ENCODE measurements around the gene CARD14.
"Not testable (repeated sequence)": the region's sequence is repeated elsewhere in the genome, so short reads cannot be mapped to it uniquely, and the experiment has no call there.

Gene CARD14

GRCh38 chr17:80223838-80224497, 54.1 kb downstream of the CARD14 start:
- no peak for DNase-seq (ENCODE audit: low spot score)

GRCh38 chr17:80224683-80225082, 54.9 kb downstream of the CARD14 start:
- DNase-seq (ENCODE audit: low spot score) = no peak

GRCh38 chr17:80225230-80225629, 55.4 kb downstream of the CARD14 start:
- no peak for DNase-seq (ENCODE audit: low spot score)

GRCh38 chr17:80227156-80227555, 57.3 kb downstream of the CARD14 start:
- no peak for DNase-seq (ENCODE audit: low spot score)

- DNase-seq (ENCODE audit: low spot score) = no peak
Observed at GRCh38 chr17:80227666-80228065, 57.8 kb downstream of the CARD14 start.

GRCh38 chr17:80228477-80228876, 58.6 kb downstream of the CARD14 start:
- DNase-seq (ENCODE audit: low spot score) = no peak

- no peak for DNase-seq (ENCODE audit: low spot score)
Observed at GRCh38 chr17:80229011-80229410, 59.2 kb downstream of the CARD14 start.

GRCh38 chr17:80232438-80232837, 62.6 kb downstream of the CARD14 start:
- no peak for DNase-seq (ENCODE audit: low spot score)

GRCh38 chr17:80233202-80233601, 63.4 kb downstream of the CARD14 start:
- no peak for DNase-seq (ENCODE audit: low spot score)

- no peak for DNase-seq (ENCODE audit: low spot score)
Observed at GRCh38 chr17:80236911-80237310, 67.1 kb downstream of the CARD14 start.

- DNase-seq (ENCODE audit: low spot score) = no peak
Observed at GRCh38 chr17:80237386-80237785, 67.6 kb downstream of the CARD14 start.

GRCh38 chr17:80242505-80242904, 72.7 kb downstream of the CARD14 start:
- DNase-seq (ENCODE audit: low spot score) = no peak

GRCh38 chr17:80243526-80244433, 74.0 kb downstream of the CARD14 start:
- DNase-seq (ENCODE audit: low spot score) = no peak

GRCh38 chr17:80244448-80244847, 74.6 kb downstream of the CARD14 start:
- not testable (repeated sequence) for DNase-seq (ENCODE audit: low spot score)

GRCh38 chr17:80244871-80245509, 75.2 kb downstream of the CARD14 start:
- no peak for DNase-seq (ENCODE audit: low spot score)

GRCh38 chr17:80245566-80246265, 75.9 kb downstream of the CARD14 start:
- DNase-seq (ENCODE audit: low spot score) = no peak

- DNase-seq (ENCODE audit: low spot score) = no peak
Observed at GRCh38 chr17:80246266-80246681, 76.4 kb downstream of the CARD14 start.

GRCh38 chr17:80246726-80247125, 76.9 kb downstream of the CARD14 start:
- DNase-seq (ENCODE audit: low spot score) = no peak

- no peak for DNase-seq (ENCODE audit: low spot score)
Observed at GRCh38 chr17:80247561-80247960, 77.7 kb downstream of the CARD14 start.

GRCh38 chr17:80248001-80248893, 78.4 kb downstream of the CARD14 start:
- DNase-seq (ENCODE audit: low spot score) = no peak
